ENCODE measurements around the gene SHC4. TPM values are rescaled to one million over a fixed set of nuclear protein-coding genes. Genes with fewer than 3 reads are reported as not detected.
A peak's percentile ranks its signal among the peaks of the same experiment; 100 is the strongest.

SHC4 gene
- total and polyA plus RNA-seq, 9 of the 15 experiments (the other 6 are each of a cell fraction or from before 2014, with no cell fraction given), result 0.43 to 1.2 (median 0.67) TPM

DNA sequence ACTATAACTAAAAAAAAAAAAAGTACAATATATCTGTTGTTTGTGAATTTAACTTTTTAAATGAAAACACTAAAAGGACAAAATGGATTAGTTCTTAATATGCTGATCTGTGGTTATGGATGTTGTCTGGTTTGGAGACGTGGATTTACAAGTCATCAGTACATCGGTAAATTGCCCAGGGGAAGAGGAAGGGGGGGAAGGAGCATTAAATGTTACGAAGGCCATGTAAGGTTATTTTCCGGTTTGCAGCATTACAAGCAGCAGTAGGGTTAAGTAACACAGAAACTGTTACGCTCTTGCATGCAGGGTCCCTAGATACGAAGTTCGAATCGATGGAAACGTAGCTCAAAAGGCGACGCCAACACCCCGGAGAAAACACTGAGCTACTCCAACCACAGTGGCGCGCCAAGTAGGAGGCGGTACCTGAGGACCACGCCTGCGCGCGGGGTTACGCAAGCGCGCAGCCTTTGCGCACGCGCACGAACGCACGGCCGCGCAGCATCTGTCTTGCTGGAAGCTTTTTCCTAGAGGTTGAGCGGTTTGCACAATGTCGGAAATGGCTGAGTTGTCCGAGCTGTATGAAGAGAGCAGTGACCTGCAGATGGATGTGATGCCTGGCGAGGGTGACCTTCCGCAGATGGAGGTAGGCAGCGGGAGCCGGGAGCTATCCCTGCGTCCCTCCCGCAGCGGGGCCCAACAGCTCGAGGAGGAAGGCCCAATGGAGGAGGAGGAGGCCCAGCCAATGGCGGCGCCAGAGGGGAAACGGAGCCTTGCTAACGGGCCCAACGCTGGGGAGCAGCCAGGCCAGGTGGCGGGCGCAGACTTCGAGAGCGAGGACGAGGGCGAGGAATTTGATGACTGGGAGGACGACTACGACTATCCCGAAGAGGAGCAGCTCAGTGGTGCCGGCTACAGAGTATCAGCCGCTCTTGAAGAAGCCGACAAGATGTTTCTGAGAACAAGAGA, 85.8 kb downstream of the SHC4 start, which contains the start of gene EID1 (continued):
- TF ChIP-seq, protein P1, sequence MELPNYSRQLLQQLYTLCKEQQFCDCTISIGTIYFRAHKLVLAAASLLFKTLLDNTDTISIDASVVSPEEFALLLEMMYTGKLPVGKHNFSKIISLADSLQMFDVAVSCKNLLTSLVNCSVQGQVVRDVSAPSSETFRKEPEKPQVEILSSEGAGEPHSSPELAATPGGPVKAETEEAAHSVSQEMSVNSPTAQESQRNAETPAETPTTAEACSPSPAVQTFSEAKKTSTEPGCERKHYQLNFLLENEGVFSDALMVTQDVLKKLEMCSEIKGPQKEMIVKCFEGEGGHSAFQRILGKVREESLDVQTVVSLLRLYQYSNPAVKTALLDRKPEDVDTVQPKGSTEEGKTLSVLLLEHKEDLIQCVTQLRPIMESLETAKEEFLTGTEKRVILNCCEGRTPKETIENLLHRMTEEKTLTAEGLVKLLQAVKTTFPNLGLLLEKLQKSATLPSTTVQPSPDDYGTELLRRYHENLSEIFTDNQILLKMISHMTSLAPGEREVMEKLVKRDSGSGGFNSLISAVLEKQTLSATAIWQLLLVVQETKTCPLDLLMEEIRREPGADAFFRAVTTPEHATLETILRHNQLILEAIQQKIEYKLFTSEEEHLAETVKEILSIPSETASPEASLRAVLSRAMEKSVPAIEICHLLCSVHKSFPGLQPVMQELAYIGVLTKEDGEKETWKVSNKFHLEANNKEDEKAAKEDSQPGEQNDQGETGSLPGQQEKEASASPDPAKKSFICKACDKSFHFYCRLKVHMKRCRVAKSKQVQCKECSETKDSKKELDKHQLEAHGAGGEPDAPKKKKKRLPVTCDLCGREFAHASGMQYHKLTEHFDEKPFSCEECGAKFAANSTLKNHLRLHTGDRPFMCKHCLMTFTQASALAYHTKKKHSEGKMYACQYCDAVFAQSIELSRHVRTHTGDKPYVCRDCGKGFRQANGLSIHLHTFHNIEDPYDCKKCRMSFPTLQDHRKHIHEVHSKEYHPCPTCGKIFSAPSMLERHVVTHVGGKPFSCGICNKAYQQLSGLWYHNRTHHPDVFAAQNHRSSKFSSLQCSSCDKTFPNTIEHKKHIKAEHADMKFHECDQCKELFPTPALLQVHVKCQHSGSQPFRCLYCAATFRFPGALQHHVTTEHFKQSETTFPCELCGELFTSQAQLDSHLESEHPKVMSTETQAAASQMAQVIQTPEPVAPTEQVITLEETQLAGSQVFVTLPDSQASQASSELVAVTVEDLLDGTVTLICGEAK (IDR thresholded peaks at IDR 0.05), result peak; percentile 52; the same call in 1 of the 2 replicates
- TF ChIP-seq, protein P1 (CRISPR knock-in tag; IDR thresholded peaks at IDR 0.05), result no peak
- TF ChIP-seq CBX3 (IDR thresholded peaks at IDR 0.05; ENCODE audit: borderline replicate concordance in 1 of 2, low read length in 2 of 2) (0 out of 3 replicates have a peak, but pooled peaks of 1 of the 2 experiments have one; percentile 55), ZNF3 (CRISPR knock-in tag; IDR thresholded peaks at IDR 0.05) (no peak), COPS2 (conservative IDR thresholded peaks at IDR 0.05) (no peak), CSDE1 (IDR thresholded peaks at IDR 0.05) (peak in 1 of 2 experiments; percentile 50; a peak in 2 of 4 replicates), MECOM (CRISPR knock-in tag; IDR thresholded peaks at IDR 0.05) (no peak)
- TF ChIP-seq, protein P2, sequence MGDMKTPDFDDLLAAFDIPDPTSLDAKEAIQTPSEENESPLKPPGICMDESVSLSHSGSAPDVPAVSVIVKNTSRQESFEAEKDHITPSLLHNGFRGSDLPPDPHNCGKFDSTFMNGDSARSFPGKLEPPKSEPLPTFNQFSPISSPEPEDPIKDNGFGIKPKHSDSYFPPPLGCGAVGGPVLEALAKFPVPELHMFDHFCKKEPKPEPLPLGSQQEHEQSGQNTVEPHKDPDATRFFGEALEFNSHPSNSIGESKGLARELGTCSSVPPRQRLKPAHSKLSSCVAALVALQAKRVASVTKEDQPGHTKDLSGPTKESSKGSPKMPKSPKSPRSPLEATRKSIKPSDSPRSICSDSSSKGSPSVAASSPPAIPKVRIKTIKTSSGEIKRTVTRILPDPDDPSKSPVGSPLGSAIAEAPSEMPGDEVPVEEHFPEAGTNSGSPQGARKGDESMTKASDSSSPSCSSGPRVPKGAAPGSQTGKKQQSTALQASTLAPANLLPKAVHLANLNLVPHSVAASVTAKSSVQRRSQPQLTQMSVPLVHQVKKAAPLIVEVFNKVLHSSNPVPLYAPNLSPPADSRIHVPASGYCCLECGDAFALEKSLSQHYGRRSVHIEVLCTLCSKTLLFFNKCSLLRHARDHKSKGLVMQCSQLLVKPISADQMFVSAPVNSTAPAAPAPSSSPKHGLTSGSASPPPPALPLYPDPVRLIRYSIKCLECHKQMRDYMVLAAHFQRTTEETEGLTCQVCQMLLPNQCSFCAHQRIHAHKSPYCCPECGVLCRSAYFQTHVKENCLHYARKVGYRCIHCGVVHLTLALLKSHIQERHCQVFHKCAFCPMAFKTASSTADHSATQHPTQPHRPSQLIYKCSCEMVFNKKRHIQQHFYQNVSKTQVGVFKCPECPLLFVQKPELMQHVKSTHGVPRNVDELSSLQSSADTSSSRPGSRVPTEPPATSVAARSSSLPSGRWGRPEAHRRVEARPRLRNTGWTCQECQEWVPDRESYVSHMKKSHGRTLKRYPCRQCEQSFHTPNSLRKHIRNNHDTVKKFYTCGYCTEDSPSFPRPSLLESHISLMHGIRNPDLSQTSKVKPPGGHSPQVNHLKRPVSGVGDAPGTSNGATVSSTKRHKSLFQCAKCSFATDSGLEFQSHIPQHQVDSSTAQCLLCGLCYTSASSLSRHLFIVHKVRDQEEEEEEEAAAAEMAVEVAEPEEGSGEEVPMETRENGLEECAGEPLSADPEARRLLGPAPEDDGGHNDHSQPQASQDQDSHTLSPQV (IDR thresholded peaks at IDR 0.05), result peak; percentile 43

Data from K562 (cell line).